Measurements from ENCODE around the gene NRIP1. TPM values are rescaled to one million over a fixed set of nuclear protein-coding genes. Genes with fewer than 3 reads are reported as not detected.
A peak's percentile ranks its signal among the peaks of the same experiment; 100 is the strongest.

NRIP1 gene
- total and polyA plus RNA-seq, 2 of the 13 experiments (the other 11 are each of a cell fraction or from before 2014, with no cell fraction given): 21.0 to 69.0 TPM

GRCh38 chr21:14972678-14973077 is 92.1 kb downstream of the NRIP1 start:
- no peaks in the 10 kb centered on the region for H3K9me3 ChIP-seq (ENCODE audit: low read length)
- H3K9ac ChIP-seq (ENCODE audit: insufficient read depth, low read depth, low read length): no peak overlapping the region
- H3K4me3 ChIP-seq (replicated peaks in 1 of 3; ENCODE audit: insufficient read depth in 1 of 3, low read depth in 2 of 3, low read length in 3 of 3): no peak overlapping the region
- no peaks in the 10 kb centered on the region for H3K27me3 ChIP-seq (ENCODE audit: control insufficient read depth in 1 of 2, insufficient read depth in 2 of 2, low read length in 2 of 2)
- no peak for TF ChIP-seq JDP2 (CRISPR knock-in tag; IDR thresholded peaks at IDR 0.05; ENCODE audit: borderline replicate concordance)
- TF ChIP-seq RBM22 (optimal IDR thresholded peaks at IDR 0.05; ENCODE audit: low read length): peak; percentile 94
- TF ChIP-seq, protein P1, sequence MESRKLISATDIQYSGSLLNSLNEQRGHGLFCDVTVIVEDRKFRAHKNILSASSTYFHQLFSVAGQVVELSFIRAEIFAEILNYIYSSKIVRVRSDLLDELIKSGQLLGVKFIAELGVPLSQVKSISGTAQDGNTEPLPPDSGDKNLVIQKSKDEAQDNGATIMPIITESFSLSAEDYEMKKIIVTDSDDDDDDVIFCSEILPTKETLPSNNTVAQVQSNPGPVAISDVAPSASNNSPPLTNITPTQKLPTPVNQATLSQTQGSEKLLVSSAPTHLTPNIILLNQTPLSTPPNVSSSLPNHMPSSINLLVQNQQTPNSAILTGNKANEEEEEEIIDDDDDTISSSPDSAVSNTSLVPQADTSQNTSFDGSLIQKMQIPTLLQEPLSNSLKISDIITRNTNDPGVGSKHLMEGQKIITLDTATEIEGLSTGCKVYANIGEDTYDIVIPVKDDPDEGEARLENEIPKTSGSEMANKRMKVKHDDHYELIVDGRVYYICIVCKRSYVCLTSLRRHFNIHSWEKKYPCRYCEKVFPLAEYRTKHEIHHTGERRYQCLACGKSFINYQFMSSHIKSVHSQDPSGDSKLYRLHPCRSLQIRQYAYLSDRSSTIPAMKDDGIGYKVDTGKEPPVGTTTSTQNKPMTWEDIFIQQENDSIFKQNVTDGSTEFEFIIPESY (CRISPR knock-in tag; IDR thresholded peaks at IDR 0.05): peak; percentile 81
- H2AFZ ChIP-seq (ENCODE audit: low read length): no peak overlapping the region
- BruUV-seq (replicated peaks): no TSS peak
- peaks cover 69% of the 10 kb centered on the region for H3K79me2 ChIP-seq (ENCODE audit: insufficient read depth, low read length)
- no peaks in the 10 kb centered on the region; the same call in 1 of the 2 replicates for H4K20me1 ChIP-seq (ENCODE audit: insufficient read depth, low read length)
- in situ Hi-C loops (cut with HindIII; ENCODE audit: extremely low pct_ligation_motif_present, low pct_unique_long_range_greater_than_20kb) (no loop called here), intact Hi-C loops (cut with micrococcal nuclease; ENCODE audit: unreplicated experiment) (no loop called here)
- H3K4me1 ChIP-seq (ENCODE audit: insufficient read depth, low read length): no peaks in the 10 kb centered on the region
- no peak overlapping the region for H3K27ac ChIP-seq (ENCODE audit: extremely low read length, insufficient read depth, low read length)
- DNase-seq (ENCODE audit: low spot score) (no peak), FAIRE-seq (no peak), ATAC-seq (no peak; the same call in 2 of the 3 replicates)
- H3K36me3 ChIP-seq (replicated peaks in 1 of 2; ENCODE audit: control insufficient read depth in 1 of 2, insufficient read depth in 2 of 2, low read length in 2 of 2): peaks cover 8 to 15% of the 10 kb centered on the region in 2 experiments
- 98% methylated on average over 6 of the region's 6 CpGs for WGBS (ENCODE audit: low lambda C conversion rate)
- no peak overlapping the region for H3K4me2 ChIP-seq (ENCODE audit: low read depth, low read length)
- POLR2A ChIA-PET: no interaction called here
- CTCF ChIA-PET (ENCODE audit: low intra/inter-chr PET ratio, low total read pairs): no interaction called here

GRCh38 chr21:14968821-14969220 is 96.0 kb downstream of the NRIP1 start:
- H3K36me3 ChIP-seq (replicated peaks in 1 of 2; ENCODE audit: control insufficient read depth in 1 of 2, insufficient read depth in 2 of 2, low read length in 2 of 2): peaks cover 27 to 42% of the 10 kb centered on the region in 2 experiments
- H3K27me3 ChIP-seq (ENCODE audit: control insufficient read depth in 1 of 2, insufficient read depth in 2 of 2, low read length in 2 of 2): no peaks in the 10 kb centered on the region
- H3K9me3 ChIP-seq (ENCODE audit: low read length): no peaks in the 10 kb centered on the region
- no peak overlapping the region for H3K9ac ChIP-seq (ENCODE audit: insufficient read depth, low read depth, low read length)
- POLR2A ChIA-PET: no interaction called here
- CTCF ChIA-PET (ENCODE audit: low intra/inter-chr PET ratio, low total read pairs): no interaction called here
- H3K4me1 ChIP-seq (ENCODE audit: insufficient read depth, low read length): no peaks in the 10 kb centered on the region
- intact Hi-C loops (cut with micrococcal nuclease; ENCODE audit: unreplicated experiment): no loop called here
- H3K79me2 ChIP-seq (ENCODE audit: insufficient read depth, low read length): peaks cover 45% of the 10 kb centered on the region
- no TSS peak for BruUV-seq (replicated peaks)
- 95% methylated on average over 1 of the region's 1 CpG for WGBS (ENCODE audit: low lambda C conversion rate)
- in situ Hi-C loops (cut with HindIII; ENCODE audit: extremely low pct_ligation_motif_present, low pct_unique_long_range_greater_than_20kb): no loop called here
- no peak for ATAC-seq
- no peak for FAIRE-seq
- H2AFZ ChIP-seq (ENCODE audit: low read length): no peak overlapping the region
- no peak for DNase-seq (ENCODE audit: low spot score)
- no peak overlapping the region for H3K27ac ChIP-seq (ENCODE audit: extremely low read length, insufficient read depth, low read length)
- H4K20me1 ChIP-seq (ENCODE audit: insufficient read depth, low read length): no peaks in the 10 kb centered on the region; the same call in 1 of the 2 replicates
- no peak overlapping the region for H3K4me3 ChIP-seq (replicated peaks in 1 of 3; ENCODE audit: insufficient read depth in 1 of 3, low read depth in 2 of 3, low read length in 3 of 3)
- TF ChIP-seq RBM22 (optimal IDR thresholded peaks at IDR 0.05; ENCODE audit: low read length) (peak; percentile 31), MXI1 (IDR thresholded peaks at IDR 0.05; ENCODE audit: borderline replicate concordance, low read depth, low read length) (no peak), ZFP82 (CRISPR knock-in tag; IDR thresholded peaks at IDR 0.05; ENCODE audit: borderline replicate concordance) (no peak)
- no peak overlapping the region for H3K4me2 ChIP-seq (ENCODE audit: low read depth, low read length)

All from HepG2 (cell line).